B cell (primary cell): ENCODE data around the gene SERTAD3.

Source experiments
- EZH2 ChIP-seq: IDR thresholded peaks from 2 replicates; pipeline ENCODE4 v1.6.1; 2012; ENCODE audit warnings: borderline replicate concordance, low read depth, mild to moderate bottlenecking, moderate library complexity, low read length; ENCODE audit not compliant: insufficient read depth, poor library complexity, severe bottlenecking
- TF ChIP-seq, protein P1 (sequence below): fragments of 200-600 bp; IDR thresholded peaks from one replicate; pipeline ENCODE4 v1.8.0; 2022; ENCODE audit warnings: antibody characterized with exemption, mild to moderate bottlenecking

DNA sequence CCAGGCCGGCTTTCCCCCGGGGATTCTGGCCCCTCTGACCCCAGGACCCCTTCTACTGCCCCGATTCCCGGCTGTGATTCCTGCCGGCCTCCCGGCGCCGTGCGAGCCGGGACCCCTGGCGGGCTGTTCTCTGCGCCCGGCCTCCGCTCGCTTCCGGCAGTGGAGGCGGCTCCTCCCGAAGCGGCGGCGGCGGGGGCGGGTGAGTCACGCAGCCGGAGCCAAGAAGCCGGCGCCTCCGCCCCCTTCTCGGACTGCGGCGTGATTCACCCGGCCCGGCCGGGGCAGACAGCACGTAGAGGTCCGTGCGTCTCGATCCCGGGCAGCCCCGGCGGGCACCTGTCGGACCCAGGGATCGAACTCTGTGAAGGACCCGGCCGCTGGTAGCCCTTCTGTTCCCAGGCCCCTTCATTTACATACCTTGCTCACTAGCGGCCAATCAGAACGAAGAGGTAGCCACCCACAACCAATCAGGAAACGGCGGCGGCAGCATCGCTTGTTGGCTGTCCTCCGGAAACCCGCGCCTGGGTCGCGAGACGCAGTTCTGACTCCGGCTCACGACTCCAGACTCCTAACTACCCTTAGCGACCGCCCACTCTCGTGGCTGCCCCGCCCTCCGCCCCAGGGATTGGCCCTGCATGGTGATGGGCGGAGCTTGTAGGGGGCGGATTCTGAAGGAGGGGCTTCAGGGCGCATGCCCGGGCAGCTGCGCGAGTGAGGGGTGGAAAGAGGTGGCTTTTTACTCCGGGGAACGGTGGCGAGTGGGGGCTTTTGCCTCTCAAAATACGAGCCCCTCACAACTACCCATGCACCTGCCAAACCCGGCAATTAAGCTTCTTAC, 18.5 kb downstream of the SERTAD3 start, which contains the start of gene SERTAD1:
- no peak for TF ChIP-seq EZH2
- TF ChIP-seq, protein P1, sequence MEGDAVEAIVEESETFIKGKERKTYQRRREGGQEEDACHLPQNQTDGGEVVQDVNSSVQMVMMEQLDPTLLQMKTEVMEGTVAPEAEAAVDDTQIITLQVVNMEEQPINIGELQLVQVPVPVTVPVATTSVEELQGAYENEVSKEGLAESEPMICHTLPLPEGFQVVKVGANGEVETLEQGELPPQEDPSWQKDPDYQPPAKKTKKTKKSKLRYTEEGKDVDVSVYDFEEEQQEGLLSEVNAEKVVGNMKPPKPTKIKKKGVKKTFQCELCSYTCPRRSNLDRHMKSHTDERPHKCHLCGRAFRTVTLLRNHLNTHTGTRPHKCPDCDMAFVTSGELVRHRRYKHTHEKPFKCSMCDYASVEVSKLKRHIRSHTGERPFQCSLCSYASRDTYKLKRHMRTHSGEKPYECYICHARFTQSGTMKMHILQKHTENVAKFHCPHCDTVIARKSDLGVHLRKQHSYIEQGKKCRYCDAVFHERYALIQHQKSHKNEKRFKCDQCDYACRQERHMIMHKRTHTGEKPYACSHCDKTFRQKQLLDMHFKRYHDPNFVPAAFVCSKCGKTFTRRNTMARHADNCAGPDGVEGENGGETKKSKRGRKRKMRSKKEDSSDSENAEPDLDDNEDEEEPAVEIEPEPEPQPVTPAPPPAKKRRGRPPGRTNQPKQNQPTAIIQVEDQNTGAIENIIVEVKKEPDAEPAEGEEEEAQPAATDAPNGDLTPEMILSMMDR: peak; percentile 75
